HG02610 (cell line): ENCODE results near the gene CRB2.

Experiments
- ATAC-seq: cut with Tn5 transposase; IDR thresholded peaks from one replicate; pipeline ENCODE4 v1.9.1; 2021; ENCODE audit warnings: mild to moderate bottlenecking, moderate library complexity; ENCODE audit not compliant: unreplicated experiment

Gene CRB2

GRCh38 chr9:123346826-123347225, 9.2 kb upstream of the CRB2 start:
- no peak for ATAC-seq

DNA sequence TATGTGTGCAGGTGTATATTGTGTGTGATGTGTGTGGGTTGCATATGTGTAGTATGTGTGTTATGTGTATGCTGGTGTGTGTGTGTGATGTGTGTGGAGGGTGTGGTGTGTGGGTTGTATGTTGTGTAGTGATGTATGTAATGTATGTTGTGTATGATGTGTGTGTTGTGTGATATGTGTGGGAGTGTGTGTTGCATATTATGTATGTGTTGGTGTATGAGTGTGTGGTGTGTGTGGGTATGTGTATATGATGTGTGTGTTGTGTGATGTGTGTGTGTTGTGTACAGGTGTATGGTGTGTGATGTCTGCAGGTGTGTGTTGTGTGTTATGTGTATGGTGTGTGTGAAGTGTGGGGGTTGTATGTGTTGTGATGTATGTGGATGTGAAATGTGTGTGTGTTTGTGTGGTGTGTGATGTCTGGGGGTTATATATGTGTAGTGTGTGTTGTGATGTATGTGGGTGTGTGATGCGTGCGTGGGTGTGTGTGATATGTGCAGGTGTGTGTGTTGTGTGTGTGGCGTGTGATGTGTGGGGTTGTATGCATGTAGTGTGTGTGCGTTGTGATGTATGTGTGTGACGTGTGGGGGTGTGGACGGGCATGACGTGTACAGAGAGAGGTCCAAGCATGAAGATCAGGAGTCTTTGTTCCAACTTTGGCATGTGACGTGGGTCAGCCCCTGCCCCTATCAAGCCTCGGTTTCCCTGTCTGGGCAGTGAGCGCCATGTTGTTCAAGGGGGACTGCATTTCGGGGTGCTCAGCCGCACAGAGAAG, 8.5 kb upstream of the CRB2 start:
- ATAC-seq: no peak

- no peak for ATAC-seq
Measured at GRCh38 chr9:123348317-123348992, 7.5 kb upstream of the CRB2 start.

GRCh38 chr9:123349033-123349432, 7.0 kb upstream of the CRB2 start:
- no peak for ATAC-seq

- peak; percentile 61 for ATAC-seq
Measured at GRCh38 chr9:123349691-123350480, 6.1 kb upstream of the CRB2 start.

DNA sequence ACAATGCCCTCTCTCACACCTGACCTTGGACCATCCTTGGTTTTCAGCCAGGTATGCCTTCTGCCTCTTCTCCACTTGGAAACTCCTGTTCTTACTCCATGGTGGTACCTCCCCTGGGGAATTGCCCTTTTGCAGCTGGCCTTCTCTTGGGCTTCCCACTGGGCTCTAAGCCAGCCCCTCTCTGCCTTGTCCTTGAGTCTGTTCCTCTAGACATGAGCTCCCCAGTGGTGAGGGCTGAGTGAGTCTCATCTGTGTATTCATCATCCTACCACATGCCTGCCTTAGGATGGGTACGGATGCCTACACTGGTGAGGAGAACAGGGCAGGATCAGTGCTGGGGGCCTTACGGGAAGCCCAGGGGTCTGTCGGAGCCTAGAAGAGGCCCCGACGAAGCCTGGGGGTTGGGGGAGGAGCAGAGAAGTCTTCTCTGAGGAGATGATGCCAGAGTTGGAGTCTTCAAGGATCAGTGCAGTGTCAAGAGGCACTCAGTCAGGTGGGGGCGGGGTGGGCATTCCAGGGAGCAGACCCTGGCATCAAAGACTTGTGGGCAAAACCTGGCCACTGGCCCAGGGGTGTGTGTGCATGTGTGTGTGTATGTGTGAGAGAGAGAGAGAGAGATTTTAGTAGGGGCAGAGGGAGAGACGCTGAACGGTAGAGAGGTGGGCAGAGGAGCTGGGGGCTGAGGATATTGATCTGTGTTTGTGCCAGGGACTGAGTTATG, 5.2 kb upstream of the CRB2 start:
- no peak for ATAC-seq

DNA sequence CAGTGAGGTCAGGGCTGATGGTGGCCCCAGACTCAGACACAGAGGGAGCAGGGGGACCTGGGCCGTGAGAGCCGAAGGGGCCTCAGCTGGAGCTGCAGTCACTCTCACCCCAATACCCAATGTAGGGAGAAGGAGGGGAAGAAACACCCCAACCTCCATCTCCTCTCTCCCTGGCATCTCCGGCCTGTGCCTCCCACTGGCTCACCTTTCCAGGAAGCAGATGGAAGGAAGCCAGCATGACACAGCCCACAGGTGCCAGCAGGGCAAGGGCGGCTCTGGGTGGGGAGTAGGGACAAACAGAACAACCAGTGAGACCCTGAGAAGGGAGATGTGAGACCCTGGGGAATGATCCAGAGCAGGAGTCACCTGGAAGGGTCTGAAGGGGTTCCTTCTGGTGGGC, 3.0 kb upstream of the CRB2 start:
- no peak for ATAC-seq

DNA sequence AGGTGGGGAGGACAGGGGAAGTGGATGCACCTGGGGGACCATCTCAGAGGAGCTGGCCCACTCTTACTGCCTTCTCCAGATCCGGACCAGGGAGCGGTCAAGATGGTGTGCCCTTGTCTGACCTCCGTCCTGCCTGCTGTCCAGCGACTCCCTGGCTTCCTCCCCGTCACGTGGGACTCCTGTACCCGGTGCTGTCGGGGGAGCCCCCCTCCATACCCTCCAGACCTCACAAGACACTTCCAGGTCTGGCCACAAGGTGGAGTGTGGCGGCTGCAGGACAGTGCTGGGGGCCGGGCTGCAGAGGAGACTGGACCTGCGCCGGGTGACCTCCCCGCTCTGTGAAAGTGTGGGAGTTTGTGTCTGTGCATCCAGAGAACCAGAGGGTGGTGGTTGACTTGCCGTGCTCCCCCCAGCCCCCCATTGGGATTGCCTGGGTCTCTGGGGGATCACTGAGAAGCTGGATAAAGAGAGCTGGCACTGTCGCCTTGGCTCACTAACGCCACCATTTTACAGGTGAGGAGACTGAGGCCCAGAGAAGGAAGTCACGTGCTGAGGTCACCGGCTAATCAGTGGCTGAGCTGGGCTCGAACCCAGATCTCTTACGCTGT, 1.9 kb upstream of the CRB2 start:
- peak; percentile 68 for ATAC-seq

- no peak for ATAC-seq
Measured at GRCh38 chr9:123354806-123355508, 1.0 kb upstream of the CRB2 start.

DNA sequence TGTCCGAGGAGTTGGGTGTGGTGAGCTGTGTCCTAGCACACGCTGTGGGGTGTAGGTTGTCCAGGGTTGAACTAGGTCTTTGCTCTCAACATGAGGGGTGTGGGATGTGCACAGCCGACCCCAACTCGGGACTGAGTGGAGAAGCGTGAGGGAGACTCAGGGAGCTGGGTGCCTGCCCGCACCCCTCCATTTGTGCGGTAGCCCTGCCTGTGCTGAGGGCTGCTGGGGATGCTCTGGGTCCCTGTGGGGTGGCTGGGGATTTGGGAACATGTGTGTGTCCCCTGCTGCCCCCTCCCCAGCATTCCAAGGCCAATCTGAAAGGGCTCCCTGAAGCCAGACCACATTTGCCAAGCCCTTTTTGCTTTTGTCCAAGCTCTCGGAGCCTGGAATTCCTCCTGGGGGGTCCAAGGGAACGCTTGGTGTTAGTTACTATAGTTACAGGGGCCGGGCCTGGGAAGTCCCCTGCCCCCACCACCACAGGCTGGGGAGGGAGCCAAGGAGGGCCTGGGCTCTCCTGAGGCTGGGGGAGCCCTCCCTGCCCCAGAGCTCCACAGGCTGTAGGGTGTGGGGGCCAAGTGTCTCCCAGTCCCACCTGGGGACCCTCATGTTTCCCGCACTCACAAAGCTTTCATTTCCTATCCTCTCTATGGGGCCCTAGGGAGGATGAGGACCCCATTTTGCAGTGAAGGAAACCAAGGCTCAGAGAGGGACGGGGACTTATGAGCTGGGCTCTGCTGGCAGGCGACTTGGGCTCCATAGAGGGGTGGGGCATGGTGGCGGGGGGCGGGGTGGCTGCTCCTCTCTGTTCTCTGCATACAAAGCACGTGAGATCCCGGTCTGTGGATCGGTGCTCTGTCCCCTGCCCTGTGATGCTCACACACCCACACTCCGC, 1.1 kb downstream of the CRB2 start:
- ATAC-seq: no peak

- no peak for ATAC-seq
Measured at GRCh38 chr9:123357743-123358059, 1.7 kb downstream of the CRB2 start.

DNA sequence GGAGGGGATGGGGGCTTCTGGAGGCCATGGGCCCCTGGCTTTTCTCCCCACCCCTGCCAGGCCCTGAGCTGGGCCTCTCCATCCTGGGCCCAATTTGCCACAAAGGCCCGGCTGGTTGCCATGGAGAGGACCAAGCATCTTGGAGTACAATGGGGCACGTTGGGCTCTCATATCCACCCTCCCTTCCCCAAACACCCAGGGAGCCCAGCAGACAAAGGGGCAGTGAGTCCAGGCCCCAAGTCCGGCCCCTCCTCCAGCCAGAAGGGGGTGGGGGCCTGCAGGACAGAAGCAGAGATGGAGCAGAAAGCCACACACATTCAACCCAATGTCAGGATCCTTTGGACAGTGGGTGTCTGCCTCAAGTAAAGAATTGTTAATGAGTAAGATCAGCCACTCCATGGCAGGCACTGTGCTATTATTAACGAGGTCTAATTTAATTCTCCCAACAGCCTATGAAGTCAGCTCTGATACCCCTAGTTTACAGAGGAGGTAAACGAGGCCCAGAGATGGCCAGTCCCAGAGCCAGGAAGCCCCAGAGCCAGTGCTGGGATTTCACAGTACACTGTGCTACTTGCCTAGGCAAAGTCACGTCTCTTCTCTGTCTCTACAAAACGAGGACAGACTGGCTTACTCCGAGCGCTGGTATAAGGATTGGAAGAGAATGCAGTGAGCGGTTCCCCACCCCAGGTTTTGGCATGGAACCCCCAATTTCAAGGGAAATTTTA, 2.3 kb downstream of the CRB2 start:
- no peak for ATAC-seq

DNA sequence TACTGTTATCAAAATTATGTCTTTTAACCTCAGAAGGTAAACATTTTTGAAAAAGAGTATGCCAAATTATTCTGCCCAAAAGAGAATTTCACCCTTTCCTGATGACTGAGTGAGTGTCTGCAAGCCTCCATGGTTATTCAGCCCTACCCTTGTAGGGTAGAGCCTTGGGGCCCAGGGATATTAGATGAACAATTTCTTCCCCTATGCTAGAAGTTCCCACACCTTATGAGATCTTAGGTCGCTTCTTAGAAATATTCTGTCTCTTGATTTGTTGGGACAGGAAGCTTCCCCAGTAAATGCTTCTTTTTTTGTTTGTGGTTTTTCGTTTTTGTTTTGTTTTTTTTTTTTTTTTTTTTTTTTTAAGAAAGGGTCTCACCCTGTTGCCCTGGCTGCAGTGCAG, 3.1 kb downstream of the CRB2 start:
- no peak for ATAC-seq

GRCh38 chr9:123359546-123359945, 3.5 kb downstream of the CRB2 start:
- ATAC-seq: no peak

- no peak for ATAC-seq
Measured at GRCh38 chr9:123360161-123361085, 4.4 kb downstream of the CRB2 start.

- ATAC-seq: no peak
Measured at GRCh38 chr9:123361086-123361730, 5.2 kb downstream of the CRB2 start.
